HG02938 (cell line): ENCODE results near the gene CHMP5.

Experiments
- ATAC-seq: cut with Tn5 transposase; IDR thresholded peaks from one replicate; pipeline ENCODE4 v1.9.1; 2021; ENCODE audit warnings: mild to moderate bottlenecking, moderate library complexity; ENCODE audit not compliant: unreplicated experiment

Gene CHMP5

DNA sequence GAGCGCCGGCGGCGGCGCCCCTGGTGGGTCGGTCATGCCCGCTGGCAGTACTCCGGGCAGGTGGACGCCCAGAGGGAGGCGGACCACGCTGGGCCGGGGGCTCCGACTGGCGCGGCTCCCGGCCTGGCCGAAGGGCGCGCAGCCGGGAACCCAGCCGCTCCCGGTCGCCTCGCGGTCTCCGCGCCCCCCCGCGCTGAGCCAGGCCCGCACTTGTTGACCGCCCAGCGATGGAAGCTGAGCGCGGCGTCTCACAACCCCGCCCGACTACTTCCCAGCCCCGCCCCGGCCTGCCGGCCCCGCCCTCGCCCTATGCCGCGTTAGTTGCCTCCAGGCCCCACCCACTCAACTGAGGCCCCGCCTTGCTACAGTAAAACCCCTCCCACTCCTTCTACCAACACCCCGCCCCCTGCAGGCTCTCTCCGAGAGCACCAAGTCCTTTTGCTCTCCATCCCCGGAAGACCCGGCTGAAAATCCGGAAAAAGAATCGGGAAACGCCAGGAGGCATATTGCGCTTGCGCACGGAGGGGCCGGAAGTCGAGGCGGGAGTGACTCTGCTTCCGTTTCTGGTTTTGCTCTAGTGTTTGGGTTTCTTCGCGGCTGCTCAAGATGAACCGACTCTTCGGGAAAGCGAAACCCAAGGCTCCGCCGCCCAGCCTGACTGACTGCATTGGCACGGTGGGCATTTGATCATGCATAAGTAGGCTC, at the start of gene CHMP5, which contains the start of gene BAG1:
TSS of gene CHMP5 (plus strand) at position 577 of the 705 bp plus-strand sequence. CDS start at position 607, 30 bp downstream.
TSS of gene BAG1 (minus strand) at position 236 of the 705 bp plus-strand sequence.
- ATAC-seq: peak; percentile 82

DNA sequence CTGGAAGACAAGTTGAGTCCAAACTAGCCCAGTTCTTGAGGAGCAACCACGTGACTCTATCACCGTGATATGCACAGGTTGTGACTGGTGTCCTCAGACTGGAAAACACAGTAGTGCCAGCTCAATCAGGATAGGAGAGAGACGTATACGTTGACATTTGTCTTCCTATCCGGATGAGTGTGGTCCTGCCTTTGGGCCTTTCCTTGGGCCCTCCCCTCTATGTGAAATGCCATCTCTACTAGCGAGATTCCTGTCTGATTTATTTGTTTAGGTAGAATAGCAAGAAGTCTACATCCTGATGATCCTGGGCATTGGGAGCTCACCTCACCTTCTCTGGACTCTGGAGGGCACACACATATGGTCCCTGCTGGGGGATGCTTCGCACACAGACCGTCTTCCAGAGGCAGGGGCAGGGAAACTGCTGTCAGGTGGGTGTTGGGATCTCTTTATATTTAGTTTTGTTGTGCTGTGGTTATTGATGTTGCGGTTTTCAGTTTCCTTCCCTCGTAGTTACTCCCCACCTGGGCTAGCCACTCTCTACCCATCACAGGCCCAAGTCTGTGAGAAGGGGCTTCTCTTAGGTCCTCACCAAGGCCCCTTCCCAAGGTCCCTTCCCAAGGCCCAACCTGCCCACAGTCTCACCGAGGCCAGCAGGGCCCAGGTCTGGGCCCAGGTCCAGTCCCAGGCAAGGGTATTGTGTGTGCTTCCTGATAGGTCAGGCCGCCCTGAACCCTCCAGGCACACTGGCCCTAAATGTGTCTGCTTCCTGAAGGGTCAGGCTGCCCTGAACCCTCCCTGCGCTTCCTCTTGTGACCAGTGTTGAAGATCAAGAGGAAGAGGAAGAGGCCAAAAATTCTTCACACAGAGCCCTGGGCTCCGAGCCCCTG, 43.9 kb upstream of the CHMP5 start:
- no peak for ATAC-seq

DNA sequence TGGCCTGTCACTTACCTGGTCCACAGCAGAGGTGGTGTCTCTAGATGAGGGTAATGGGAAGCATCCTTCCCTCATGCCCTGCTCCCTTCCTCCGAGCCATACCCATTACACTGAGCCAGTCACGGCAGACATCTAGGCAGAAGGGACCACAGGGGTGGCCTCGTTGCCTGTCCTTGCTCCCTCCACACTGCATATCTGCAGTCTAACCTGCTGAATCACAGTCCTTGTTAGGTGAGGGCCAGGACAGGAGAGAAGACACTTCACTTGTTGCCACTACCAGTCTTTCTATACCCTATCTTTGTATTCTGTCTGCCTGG, 43.3 kb upstream of the CHMP5 start:
- ATAC-seq: no peak

DNA sequence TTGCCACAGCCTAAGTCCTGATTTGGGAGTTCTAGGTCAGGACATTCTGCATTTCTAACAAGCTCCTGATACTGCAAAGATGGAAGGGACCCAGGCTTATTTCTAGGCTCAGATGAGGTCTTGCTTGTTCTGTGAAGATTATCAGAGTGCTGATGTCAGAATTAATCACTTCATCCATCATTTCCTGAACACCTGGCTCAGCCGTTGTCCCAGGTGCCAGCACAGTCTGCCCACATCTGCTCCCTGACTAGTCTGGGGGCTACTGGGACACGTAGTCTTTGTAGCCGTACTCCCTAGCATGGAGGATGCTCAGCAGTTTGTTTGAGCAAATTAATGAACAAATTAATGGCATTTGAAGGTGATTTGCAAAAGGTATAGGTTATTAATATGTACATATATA, 42.8 kb upstream of the CHMP5 start:
- ATAC-seq: no peak

DNA sequence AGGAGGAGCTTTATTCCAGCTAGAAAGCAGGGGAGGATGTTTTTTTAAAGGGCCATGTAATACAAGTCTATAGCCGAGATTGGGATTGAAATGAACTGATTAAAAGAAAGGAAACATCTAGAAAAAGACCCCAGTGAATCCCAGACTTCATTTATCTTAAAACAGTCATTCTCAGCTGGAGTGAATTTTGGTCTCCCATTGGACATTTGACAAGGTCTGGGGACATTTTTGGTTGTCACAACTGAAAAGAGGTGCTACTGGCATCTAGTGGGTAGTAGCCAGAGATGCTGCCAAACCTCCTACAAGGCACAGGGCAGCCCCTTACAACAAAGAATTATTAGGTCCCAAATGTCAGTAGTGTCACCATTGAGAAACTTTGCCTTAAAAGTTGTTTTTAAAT, 41.2 kb upstream of the CHMP5 start:
- ATAC-seq: no peak

DNA sequence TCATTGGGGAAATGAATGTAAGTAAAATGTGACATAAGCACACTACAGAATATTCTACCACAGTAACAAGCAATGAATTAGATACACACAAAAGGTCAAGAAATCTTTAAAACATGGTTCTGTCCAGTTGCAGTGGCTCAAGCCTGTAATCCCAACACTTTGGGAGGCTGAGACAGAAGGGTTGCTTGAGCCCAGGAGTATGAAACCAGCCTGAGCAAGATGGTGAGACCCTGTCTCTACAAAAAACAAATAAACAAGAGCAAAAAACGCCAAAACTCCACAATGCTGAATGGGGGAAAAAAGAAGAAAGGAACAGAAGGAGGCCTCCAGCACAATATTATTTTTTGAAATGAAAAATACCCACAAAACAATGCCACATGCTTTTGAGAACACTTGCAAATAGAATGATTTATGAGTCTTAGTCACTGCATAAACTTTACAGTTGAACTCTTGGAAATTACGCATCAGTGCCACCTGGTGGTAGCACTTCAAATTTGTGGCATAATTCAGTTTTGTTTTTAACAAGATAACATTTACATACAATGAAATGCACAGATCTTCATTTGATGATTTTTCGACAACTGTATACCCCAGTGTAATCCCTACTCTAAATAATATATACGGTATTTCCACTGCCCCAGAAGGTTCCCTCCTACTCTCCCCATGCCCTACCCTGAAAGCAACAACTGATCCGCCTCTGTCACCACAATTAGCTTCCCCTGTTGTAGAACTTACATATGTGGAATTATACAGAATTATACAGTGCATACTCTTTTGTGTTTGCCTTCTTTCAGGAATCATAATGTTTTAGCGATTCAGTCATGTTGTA, 39.3 kb upstream of the CHMP5 start:
- ATAC-seq: no peak

DNA sequence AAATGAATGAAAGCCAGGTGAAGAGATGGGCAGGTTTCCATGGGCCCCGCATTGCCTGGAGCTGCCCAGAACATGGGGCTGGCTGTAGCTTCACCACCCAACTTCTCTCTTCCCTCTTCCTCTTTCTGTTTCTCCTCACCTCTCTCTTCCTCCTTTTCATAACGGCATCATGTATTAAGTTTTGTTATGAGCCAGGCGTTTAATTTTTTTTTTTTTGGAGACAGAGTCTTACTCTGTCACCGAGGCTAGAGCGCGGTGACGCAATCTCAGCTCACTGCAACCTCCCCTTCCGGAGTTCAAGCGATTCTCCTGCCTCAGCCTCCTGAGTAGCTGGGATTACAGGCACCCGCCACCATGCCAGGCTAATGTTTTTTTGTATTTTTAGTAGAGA, 37.8 kb upstream of the CHMP5 start:
- peak; percentile 66 for ATAC-seq

DNA sequence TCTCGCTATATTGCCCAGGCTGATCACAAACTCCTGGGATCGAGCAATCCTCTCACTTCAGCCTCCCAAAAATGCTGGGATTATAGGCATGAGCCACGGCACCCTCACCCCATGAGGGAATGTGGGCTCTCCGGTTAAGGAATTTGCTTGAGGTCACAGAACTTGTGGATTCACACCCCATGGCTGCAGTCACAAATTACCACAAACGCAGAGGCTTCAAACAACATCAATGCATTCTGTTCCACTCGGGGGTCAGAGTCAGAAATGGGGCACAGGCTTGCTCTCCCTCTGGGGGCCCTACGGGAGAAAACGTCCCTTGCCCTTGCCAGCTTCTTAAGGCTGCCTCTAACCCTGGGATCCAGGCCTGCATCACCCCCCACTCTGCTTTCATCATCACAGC, 37.1 kb upstream of the CHMP5 start:
- ATAC-seq: no peak

DNA sequence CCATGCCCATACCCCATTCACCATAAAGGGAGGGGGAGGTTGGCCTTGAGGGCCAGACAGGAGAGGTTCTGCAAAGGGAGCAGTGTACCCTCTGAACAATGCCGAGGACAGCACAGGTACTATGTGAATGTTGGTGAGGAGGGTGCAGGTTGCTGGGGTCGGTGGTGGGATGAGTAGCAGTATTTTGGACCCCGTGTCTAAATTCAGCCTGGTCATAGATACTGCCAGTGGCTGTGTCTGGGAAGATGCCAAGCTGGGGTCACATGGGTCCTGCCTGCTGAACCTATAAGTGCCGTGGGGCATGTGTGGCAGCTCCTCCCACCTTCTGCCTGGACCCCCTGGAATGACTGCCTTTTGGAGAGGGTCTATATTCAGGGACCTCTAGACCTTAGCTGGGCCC, 36.2 kb upstream of the CHMP5 start:
- no peak for ATAC-seq

DNA sequence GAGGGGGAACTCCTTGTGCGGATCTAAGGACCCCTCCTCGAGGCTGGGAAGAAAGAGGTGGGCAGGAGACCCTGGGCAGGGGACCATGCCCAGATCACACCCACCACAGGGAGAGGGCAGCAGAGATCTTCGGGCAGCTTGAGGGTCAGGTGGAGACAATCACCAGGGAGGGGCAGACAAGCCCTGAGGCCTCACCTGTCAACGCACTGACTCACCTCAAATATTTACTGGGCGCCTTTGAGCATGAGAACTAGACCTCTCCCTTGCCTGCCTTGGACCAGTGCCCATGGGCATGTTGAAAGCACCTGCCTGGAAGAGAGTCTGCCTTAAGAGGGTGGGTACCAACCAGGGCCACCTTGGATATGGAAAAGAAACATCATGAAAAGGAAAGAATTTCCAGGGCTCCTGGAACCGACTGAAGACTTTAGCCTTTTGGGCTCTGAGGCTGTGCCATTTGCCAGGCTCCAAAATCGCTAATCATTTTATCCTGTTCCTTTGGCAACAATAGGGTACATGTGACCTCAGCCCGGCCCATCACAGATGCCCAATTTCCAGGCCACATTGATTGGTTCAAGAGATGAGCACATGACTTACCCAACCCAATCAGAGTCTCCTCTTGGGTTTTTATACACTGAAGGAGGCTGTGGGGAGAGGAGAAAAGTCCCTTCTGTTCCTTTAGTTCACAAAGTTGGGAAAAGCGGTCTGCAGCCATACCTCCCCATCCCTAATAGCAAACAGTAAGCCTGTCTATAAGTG, 35.3 kb upstream of the CHMP5 start:
- ATAC-seq: no peak

DNA sequence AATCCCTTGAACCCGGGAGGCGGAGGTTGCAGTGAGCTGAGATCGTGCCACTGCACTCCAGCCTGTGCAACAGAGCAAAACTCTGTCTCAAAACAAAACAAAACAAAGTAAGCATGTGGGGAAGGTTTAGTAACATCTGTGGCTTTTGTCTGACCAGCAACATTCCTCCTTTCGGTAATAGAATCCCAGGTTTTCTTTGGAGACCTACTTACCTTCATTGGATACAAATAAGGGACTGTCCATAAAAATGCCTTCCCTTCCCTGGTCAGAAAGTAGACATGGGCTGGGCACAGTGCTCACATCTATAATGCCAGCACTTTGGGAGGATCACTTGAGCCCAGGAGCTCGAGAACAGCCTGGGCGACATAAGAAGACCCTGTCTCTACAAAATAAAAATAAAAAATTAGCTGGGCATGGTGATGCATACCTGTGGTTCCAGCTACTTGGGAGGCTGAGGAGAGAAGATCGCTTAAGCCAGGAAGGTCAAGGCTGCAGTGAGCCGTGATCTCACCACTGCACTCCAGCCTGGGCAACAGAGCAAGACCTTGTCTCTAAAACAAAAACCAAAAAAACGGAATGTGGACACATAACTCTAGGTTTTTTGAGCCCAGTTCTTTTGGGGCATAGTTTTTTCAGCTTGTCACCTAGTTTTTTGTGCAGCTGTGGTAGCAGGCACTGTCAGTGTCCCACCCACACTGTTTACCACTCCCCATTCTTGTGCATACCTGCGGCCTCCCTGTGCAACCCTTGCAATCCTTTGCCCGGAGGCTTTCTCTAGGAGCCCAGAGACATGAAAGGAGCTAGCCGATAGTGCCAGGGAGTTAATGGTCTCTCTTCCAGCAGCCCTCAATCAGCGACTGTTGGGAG, 33.9 kb upstream of the CHMP5 start:
- ATAC-seq: no peak

DNA sequence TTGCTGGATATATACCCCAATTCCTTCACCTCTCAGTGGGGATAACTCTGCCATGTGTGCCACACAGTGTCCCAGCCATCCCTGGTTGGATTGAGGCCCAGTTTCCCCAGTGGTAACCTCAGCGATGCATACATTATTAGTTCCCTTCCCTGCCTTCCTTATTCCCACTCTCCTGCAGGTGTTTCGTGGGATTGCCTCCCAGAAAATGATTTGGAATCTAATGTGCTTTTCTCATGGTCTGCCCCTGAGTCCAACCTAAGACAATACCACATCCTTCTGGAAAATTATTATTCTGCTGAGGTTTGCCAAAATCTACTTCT, 33.3 kb upstream of the CHMP5 start:
- no peak for ATAC-seq

DNA sequence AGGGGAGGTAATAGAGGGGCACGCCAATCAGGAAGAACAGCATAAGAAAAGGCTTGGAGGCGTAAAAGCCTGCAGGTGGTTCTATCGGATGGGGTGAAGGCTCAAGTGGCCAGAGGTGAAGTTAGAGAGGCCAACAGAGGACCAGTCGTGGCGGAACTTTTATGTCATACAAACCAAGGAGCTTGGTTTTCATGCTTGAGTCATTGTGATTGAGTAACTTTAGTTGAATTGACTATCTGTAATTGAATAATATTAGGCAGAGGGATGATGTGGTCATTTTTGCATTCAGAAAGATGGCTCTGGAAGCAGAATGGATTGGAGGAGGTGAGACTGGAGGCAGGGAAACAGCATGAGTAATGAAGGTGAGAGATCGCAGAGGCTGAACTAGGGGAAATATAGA, 32.0 kb upstream of the CHMP5 start:
- no peak for ATAC-seq

DNA sequence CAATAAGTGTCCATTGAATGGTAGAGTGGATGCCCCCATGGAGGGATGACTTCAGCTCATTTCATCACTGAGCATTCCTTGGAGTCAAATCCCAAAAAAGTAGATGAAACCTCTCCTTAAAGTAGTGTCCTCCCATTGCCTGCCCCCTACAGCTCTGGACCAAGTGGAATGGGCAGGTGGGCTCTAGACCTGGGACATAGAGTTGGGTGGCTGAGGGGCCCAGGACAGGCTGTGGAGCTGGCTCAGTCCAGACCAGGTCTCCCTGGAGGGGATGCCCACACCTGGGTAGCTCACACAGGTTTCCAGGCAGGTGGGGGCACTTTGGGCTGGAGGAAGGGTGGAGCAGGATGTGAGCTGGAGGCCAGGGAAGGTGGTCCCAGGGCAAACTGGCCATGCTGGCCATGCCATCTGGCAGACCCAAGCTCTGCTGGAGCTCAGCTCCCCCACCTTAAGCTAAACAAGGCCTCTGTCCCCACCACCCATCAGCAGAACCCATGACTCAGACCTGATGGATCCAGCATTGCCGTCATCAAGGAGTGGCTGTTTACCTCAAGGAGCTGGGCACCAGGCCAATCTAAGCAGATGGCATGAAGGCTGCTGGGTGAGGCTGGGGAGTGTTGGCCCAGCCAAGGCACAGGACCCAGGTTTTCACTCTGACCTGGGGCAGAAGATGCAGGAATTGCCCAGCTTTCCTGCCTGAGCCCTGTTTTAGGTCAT, 31.1 kb upstream of the CHMP5 start:
- no peak for ATAC-seq

DNA sequence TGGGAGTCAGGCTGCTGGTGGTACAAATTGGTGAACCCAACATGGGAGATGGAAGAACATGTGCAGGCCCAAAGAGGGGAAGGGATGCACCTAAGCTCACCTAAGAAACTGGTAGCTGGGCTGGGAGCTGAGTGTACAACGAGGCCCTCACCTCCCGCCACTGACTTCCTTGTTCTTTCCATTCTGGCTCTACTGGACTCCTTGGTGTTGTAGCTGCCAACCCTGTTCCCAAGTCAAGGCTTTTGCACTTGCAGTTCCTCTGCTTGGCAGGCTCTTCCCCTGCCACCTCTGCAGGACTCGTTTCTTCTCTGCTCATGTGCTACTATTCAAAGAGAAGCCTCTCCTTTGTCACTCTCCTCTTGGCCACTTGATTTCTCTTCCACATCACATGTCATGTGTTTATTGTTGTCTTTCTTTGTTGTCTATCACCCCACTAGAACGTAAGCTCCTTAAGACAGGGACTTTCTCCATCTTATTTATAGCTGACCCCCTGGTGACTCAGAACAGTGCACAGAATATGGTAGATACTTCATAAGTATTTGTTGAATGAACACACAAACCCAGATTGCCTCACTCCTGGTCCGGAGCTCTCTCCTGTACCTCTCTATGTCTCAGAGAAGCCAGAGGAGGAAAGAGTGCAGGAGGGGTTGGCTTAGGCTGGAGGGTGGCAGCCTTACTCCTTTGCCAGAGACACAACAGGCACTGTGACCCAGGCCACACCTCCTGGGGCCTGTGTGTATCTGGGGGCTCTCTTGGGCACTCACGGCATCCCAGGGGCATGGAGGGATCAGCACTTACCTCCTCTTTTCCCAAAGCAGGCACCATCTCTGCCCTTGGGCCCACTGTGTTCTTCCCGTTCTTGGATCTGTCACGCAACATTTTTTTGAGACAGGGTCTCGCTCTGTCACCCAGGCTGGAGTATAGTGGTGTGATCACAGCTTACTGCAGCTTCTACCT, 30.1 kb upstream of the CHMP5 start:
- ATAC-seq: no peak

DNA sequence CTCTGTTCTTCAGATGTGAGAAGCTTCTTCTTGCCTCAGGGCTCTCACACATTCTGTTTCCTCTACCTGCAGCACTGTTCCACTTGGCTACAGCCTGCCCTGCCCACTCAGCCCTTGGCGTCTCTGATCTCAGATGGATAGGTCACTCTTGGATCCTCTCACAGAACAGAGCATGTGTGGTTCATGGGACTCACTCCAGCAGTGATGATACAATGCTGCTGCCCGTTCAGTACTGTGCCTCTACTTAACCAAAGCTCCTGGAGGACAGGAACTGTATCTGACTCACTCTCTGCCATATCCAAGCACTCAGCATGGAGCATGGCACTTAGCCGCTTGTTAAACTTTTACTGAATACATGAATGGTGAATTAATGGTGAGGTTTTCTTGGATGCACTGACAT, 28.3 kb upstream of the CHMP5 start:
- no peak for ATAC-seq

DNA sequence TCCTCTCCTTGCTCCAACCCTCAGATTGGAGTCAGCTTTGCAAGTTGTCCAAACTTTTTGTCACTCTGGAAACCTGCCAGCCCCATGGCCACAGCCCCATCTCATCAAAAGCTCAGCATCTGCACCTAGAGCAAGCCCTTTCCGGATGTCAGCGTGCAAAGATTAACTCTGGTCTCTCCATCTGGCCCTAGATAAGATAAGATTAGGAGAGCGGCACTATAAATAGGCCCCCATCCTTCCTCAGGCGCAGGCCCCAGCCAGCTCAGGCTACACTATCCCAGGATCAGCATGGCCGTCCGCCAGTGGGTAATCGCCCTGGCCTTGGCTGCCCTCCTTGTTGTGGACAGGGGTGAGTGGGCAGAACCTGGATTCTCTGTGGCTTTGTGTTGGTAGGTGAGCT, 24.9 kb upstream of the CHMP5 start, which contains the start of gene SPINK4:
TSS of gene SPINK4 (plus strand) at position 247 of the 400 bp plus-strand sequence. CDS start at position 289, 42 bp downstream.
- no peak for ATAC-seq

DNA sequence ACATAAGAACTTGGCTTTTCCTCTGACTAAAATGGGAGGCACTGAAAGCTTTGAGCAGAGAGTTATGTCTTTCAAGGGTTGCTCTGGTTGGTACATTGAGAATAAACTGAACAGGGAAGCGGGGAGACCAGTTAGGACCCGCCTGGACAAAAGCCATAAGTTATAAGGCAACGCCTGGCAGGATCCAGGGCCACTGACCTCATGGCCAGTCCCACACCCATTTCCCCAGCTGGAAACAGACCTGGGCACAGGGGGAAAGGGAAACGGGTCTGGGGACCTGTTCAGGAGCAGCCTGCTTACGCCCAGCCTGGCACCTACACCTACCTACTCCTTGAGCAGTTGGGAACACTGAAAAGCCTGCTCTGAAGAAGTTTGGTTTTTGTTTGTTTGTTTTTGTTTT, 23.6 kb upstream of the CHMP5 start:
- no peak for ATAC-seq
